Hematopoietic multipotent progenitor cell treated with erythropoietin and hydrocortisone succinate and interleukin-3 and kit ligand, for 6 days (in vitro differentiated cells): Measurements from ENCODE around the gene SPARCL1.
A peak's percentile ranks its signal among the peaks of the same experiment; 100 is the strongest.
"Not testable (repeated sequence)": the region's sequence is repeated elsewhere in the genome, so short reads cannot be mapped to it uniquely, and the experiment has no call there.

Experiments used
- DNase-seq: peaks from one replicate; pipeline ENCODE4 v3.0.0-alpha.2; 2015

Gene SPARCL1

GRCh38 chr4:87529187-87529586 is at the start of gene SPARCL1:
Gene SPARCL1, minus strand, starts transcription at chr4:87529376. Its CDS starts 29,802 bp downstream, at chr4:87499574.
- no peak for DNase-seq

GRCh38 chr4:87575983-87576382 is 46.8 kb upstream of the SPARCL1 start:
- DNase-seq: no peak

GRCh38 chr4:87575408-87575807 is 46.2 kb upstream of the SPARCL1 start:
- no peak for DNase-seq

GRCh38 chr4:87574996-87575395 is 45.8 kb upstream of the SPARCL1 start:
- DNase-seq: no peak

GRCh38 chr4:87574376-87574775 is 45.2 kb upstream of the SPARCL1 start:
- not testable (repeated sequence) for DNase-seq

- no peak for DNase-seq
These were observed 41.2 kb upstream of the SPARCL1 start for GRCh38 chr4:87570290-87570805.

GRCh38 chr4:87567191-87567590 is 38.0 kb upstream of the SPARCL1 start:
- no peak for DNase-seq

DNA sequence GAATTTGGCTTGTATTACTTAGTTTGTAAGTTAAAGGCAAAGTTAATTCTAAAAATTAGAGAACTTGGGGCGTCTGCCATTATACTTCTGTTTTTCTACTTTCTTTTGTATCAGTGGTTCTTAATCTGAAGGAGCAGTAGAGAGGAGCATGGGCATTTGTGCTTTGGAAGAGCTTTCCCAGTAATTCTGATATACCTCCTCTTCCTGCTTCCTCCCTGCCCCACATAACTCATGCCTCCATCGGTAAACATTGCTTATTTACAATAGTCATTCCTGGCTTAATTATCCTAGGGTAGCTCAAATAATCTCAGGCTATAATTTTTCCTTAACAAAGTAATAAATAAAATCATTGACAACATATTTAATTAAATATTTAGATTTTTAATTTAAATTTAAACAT is 37.1 kb upstream of the SPARCL1 start:
- no peak for DNase-seq

- no peak for DNase-seq
These were observed 36.6 kb upstream of the SPARCL1 start for GRCh38 chr4:87565746-87566145.

DNA sequence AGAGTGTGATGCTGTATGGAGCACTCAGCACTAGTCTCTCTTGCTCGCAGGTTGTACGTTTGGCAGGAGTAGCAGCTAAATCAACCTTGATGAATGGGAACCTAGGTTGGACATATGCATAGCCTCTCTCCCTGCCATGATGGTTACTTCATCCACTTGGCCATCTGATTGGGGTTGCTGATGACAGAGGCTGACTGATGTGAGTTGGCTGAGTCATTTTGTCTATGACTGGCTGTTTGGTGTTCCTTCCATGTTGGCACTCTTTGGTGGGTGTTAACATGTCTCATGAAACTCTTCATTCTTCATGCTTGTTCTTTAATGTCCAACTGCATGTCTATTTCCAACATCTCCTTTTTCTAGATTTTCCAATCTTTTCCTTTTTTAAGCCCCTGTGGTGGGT is 31.6 kb upstream of the SPARCL1 start:
- DNase-seq: no peak

- peak; percentile 77 for DNase-seq
These were observed 30.1 kb upstream of the SPARCL1 start for GRCh38 chr4:87559090-87559837.

DNA sequence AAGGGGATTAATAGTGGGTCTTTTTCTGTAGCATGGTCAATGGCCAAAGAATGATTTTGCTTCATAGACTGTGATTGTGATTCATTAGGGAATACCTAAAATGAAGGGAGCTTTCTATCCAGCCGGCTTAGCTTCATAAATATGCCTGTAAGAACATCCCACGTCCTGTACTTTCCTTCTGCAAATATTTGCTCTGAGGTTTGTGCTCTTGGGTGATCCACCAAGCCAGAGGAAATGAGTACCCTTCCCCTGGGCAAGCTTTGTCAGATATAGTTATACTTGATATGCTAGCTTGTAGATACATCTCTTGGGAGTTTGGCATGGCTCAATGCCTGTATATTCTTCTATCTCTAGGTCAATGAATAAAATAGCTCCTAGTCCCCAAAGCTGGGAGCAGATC is 28.2 kb upstream of the SPARCL1 start:
- DNase-seq: no peak

DNA sequence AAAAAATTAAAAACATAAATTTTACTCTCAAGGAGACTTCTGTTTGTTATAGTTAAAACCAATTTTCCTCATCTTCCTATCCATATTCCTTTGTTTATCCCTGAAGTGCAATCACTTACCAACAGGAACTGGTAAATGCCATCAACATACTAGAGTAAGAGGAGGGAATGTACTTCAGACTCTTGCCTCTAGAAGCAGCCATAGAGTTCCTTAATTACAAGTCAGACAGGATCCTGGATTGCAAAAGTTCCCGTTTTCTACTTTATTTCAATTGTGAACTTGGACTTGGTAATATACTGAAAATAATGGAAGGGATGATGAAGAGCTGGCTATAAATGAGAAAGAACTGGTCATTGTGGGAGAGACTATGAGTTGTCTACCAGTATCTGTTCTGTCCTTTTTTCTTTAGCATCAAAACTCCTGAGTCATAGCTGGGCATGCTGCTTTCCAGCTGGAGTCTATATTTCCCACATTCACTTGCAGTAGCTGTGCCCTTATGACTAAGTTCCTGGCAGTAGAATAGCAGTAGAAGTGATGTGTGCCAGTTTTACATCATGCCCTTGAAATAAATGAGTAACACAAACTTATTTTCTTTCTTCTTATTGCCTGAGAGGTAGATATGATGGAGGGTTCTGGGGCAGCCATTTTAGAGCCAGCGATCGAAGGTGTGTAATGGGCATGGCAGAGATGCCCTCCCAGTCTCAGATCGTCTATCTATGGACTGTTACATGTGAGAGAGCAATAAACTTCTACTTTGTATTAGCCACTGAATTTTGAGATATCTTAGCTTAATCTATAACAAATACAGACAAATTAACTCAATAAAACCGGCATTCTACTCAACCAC is 26.8 kb upstream of the SPARCL1 start:
- DNase-seq: no peak

DNA sequence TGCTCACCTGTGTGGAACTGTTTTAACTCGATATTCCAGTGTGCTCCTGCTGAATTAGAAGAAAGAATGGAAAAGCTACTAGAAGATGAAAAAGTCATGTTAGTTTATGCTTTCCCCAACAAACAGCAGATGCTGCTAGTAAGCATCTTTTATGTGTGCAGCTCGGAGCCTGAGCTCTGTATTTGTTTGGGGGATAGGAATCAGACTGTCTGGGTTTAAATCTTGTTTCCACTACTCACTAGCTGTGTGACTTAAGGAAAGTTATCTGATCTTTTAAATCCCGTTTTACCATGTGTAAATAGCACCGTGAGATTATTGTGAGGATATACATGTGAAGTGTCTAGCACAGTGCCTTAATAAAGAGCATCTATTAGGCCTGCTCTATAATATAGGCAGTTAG is 24.0 kb upstream of the SPARCL1 start:
- DNase-seq: no peak

DNA sequence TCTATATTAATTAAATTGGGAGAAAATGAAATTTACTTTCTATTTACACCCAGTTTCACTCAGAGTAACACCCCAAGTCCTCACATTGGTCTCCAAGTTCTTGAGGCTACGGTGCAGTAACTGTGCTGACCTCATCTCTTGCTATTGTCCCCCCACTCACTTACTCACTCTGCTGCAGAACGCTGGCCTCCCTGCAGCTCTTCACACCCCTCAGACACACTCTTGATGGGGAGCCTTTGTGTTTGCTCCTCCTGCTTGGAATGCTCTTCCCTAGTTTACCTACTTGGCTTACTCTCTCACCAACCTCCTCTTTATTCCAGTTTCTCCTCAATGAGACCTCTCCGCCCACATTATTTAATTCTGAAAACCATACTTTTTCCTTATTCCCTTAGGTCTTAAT is 22.2 kb upstream of the SPARCL1 start:
- no peak for DNase-seq

DNA sequence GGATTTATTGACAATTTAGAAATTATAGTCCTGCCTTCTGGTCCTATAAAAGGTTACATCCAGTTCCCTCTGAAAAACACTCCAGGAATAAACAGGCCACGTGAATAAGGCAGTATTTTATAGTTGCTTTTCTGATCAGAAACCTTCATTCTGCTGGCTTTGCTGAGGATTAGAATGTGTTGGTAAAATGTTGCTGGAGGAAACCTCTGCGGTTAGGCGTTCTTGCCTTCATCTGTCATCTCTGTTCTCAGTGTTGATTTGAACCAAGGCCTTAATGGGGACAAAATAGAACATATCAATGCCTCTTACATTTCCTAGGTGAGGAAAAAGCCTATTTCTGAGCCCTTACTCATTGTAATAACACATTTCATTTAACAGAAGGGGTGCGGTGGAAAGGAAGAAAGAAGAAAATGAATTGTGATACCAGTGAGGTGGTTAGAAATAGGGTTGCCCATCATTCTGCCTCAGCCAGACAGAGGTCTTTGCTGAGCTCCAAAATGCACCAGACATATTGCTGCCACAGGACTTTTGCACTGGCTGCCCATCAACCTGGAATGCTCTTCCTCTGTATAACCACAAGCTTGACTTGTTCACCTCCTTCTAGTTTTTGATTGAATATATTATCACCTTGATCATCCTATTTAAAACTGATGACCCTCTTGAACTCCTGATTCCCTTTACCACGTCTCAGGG is 18.0 kb upstream of the SPARCL1 start:
- no peak for DNase-seq

DNA sequence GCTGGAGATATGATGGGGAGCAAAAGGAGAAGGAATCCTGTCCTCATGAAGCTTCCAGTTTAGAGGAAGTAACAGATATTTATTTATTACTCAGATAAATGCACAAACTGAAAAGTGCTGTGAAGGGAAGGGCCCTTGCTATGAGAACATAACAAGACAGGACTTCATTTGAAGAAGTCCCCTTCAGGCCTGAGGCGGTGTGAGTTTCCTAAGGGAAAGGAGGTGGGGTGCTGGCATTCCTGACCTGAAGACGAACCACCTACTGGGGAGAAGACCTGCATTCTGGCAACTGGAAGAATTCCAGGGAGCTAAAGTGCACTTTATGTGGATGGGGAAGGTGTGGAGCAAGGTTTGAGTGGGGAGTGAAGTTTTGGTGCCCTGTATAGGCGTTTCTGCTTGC is 15.9 kb upstream of the SPARCL1 start:
- no peak for DNase-seq

DNA sequence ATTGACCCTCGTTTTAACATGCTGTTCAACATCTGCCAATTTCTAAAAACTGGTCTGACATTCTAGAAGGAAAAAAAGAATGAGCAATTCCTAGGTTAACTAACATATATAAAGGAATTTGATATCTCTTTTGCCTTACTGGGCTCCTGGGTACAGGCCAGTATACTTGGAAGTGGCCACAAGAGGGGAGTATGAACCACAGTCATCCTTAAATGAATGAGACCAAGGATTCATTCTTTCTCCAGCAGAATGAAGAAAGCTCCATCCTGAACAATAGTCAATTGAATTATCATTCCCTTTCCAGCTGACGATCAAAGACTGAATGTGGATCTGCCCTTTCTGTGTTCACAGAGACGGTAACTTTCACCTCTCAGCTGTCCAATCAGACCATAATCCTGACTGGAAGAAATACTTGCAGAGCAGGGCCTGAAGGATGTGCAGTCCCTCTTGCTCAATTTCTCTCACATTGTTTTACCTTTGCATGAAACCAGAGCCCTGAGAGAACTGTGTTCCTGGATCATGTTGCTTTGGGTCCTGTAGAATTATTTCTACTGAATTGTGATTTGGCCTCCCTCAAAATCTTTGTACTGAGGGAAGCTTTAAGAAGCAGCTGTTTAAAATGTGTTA is 14.8 kb upstream of the SPARCL1 start:
- peak; percentile 50 for DNase-seq

DNA sequence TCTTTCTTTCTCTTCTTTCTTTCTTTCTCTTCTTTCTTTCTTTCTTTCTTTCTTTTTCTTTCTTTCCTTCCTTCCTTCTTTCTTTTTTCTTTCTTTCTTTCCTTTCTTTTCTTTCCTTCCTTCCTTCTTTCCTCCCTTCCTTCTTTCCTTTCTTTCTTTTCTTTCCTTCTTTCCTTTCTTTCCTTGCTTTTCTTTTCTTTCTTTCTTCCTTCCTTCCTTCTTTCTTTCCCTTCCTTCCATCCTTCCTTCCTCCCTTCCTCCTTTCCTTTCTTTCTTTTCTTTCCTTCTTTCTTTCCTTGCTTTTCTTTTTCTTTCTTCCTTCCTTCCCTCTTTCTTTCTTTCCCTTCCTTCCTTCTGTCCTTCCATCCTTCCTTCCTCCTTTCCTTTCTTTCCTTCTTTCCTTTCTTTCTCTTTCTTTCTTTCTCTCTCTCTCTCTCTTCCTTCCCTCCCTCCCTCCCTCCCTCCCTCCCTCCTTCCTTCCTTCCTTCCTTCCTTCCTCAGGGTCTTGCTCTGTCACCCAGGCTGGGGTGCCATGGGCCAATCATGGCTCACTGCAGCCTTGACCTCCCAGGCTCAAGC is 13.6 kb upstream of the SPARCL1 start:
- no peak for DNase-seq

- no peak for DNase-seq
These were observed 13.0 kb upstream of the SPARCL1 start for GRCh38 chr4:87541956-87542709.

DNA sequence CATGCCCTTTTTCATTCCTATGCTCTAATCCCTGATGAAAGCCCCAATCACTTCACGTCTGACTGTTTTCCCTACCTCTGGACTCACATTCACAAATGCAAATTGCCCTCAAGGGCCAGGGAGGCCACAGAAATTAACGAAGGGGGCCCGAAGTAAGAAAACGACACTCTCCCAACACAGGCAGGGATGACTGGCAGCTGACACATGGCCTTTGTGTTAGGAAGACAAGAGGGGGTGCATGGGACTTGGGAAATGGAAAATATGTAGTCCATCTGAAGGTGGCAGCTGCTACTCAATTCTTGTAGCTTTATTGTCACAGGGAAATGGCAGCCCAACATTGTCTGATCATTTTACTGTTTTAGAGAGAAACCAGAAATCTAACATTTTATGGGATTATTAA is 12.3 kb upstream of the SPARCL1 start:
- no peak for DNase-seq
